OCI-M2 (cell line): ENCODE data around the gene DMXL2.
"Not testable (repeated sequence)": the region's sequence is repeated elsewhere in the genome, so short reads cannot be mapped to it uniquely, and the experiment has no call there.

Experiments used
- DNase-seq: peaks from one replicate; lab custom pipeline; 2025; ENCODE audit not compliant: unreplicated experiment; lab: John Stamatoyannopoulos, UW

The DMXL2 gene

GRCh38 chr15:51423040-51423439, 199.5 kb downstream of the DMXL2 start:
- DNase-seq: not testable (repeated sequence)

- DNase-seq: no peak
These were observed 206.4 kb downstream of the DMXL2 start for GRCh38 chr15:51416129-51416528.

GRCh38 chr15:51414256-51414860, 208.2 kb downstream of the DMXL2 start:
- DNase-seq: no peak

GRCh38 chr15:51405693-51406523, 216.7 kb downstream of the DMXL2 start:
- no peak for DNase-seq

- no peak for DNase-seq
These were observed 218.4 kb downstream of the DMXL2 start for GRCh38 chr15:51403946-51404695.

- DNase-seq: no peak
These were observed 219.3 kb downstream of the DMXL2 start for GRCh38 chr15:51403072-51403878.

- DNase-seq: no peak
These were observed 220.6 kb downstream of the DMXL2 start for GRCh38 chr15:51401872-51402517.

GRCh38 chr15:51401051-51401780, 221.4 kb downstream of the DMXL2 start:
- DNase-seq: no peak

GRCh38 chr15:51398626-51399025, 223.9 kb downstream of the DMXL2 start:
- no peak for DNase-seq
